GM04503 (cell line): ENCODE results near the gene CCDC69.
"Not testable (repeated sequence)": the region's sequence is repeated elsewhere in the genome, so short reads cannot be mapped to it uniquely, and the experiment has no call there.

Source experiments
- DNase-seq: peaks from one replicate; pipeline ENCODE4 v3.0.0-alpha.2; 2012; ENCODE audit warnings: low read depth

CCDC69 gene

DNA sequence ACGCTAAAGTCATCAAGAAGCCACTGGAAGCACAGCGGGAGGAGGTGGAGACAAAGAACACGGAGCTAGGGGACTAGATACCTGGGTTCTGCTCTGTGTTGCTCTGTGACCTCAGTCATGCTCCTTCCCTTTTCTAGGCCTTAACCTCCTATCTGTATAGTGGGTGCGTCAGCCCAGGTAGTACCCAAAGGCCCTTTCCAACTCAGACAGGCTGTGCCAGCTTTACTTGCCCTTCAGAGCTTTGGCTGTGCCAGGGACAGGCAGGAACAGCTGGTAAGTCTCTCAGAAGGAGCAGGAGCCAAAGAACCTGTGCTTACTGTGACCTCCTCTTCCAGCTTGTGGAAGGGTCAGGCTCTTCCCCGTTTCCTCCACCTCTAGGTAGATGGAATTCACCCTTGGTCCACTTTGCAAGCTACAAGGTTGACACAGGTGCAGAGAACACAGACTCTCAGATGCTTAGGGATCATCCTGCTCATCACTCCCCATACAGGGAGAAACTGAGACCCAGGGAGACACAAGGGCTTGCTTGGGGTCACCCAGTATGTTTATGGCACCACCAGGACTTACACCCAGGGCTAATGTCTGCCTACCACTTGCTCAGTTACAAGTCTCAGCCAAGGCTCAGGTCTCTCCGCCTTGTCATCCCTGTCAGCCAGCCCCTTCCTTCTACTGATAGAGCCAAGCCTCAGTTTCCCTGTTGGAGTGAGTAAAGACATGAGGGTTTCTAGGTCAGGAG lies 1.7 kb downstream of the CCDC69 start:
- no peak for DNase-seq

GRCh38 chr5:151221574-151221973 lies 2.3 kb downstream of the CCDC69 start:
- DNase-seq = no peak

- no peak for DNase-seq
Observed at GRCh38 chr5:151219789-151220188, 4.1 kb downstream of the CCDC69 start.

DNA sequence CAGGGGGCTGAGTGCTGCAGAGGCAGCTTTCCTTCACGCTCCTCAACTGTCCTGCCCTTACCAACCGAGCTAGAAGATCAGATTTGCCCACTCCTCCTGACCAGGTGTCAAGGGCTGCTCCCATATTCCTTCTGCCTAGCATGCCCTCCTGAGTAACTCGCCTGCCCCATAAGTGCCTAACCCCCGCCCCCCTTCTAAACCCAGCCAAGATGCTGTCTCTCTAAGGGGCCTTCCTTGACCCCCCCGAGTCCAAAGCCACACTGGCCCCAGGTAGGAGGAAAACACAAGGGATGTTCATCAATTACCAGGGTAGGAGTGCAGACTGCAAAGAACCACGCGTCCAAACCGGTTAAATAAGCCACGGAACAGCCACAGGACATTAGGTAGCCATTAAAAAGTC lies 4.8 kb downstream of the CCDC69 start:
- DNase-seq = no peak

- DNase-seq = no peak
Observed at GRCh38 chr5:151218177-151218576, 5.7 kb downstream of the CCDC69 start.

DNA sequence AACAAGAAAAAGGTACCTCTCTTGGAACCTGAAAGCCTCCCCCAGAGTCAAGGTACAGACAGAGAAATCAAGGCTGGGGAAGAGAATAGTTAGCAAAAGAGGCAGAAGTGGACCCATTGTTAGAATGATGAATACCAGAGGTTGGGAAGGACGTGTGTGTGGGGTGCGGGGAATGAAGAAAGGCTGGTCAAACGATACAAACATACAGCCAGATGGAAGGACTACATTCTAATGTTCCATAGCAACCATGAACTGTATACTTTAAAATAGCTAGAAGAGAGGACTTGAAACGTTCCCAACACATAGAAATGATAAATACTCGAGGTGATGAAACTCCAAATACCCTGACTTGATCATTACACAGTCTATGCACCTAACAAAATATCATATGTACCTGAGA lies 7.1 kb downstream of the CCDC69 start:
- DNase-seq = no peak

DNA sequence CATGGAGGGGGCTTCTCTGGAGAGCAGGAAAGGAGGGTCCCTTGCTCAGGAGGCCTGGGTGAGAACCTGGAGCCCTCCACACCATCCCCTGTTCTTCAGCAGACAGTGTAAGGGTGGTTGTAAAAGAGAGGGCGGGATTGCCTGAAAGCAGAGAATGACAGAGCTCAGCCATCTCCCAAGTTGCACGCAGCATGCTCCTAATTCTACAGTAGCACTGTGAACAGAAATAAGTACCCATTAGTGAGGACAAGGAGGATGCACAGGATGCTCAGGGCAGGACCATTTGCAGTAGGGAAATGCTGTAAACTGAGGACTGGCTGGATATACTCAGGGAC lies 8.4 kb downstream of the CCDC69 start:
- no peak for DNase-seq

- no peak for DNase-seq
Observed at GRCh38 chr5:151214614-151215545, 9.0 kb downstream of the CCDC69 start.

DNA sequence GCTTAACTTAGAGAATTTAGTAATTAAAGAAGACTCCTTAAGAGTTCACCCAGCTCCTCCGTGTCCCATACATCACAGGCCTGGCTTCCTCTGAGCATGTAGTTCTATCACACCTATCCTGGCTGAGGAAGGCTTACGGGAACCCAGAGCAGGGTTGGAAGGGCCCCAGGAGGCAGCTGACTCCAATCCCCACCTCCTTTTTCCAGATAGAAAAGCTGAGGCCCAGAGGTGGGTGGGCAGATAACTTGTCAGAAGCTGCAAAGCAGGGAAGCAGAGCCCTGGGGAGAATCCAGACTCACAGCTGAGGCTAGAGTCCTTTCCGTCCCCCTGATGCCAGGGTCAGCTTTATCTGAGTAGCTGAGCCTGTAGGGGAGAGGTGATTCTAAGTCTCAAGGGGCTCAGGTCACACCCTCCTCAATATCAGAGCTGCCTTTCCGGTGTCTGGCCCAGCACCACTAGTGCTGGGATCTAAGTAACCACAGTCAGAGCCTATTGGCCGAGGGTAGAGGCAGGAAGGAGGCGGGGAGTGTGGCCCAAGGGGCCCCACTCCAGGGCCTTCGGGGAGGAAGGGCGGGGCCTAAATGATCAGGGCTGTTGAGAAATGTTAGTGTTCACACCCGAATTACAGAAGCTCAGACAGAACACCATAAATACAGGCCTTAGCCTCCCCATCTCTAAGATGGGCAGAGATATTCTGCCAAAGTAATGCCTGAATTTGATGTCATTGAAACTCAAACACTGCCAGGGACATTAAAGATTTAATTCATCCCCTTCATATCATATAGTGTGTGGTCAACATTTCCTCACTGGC lies 9.9 kb downstream of the CCDC69 start:
- DNase-seq = no peak

GRCh38 chr5:151212406-151212798 lies 11.5 kb downstream of the CCDC69 start:
- no peak for DNase-seq

- DNase-seq = no peak
Observed at GRCh38 chr5:151208481-151208914, 15.4 kb downstream of the CCDC69 start.

DNA sequence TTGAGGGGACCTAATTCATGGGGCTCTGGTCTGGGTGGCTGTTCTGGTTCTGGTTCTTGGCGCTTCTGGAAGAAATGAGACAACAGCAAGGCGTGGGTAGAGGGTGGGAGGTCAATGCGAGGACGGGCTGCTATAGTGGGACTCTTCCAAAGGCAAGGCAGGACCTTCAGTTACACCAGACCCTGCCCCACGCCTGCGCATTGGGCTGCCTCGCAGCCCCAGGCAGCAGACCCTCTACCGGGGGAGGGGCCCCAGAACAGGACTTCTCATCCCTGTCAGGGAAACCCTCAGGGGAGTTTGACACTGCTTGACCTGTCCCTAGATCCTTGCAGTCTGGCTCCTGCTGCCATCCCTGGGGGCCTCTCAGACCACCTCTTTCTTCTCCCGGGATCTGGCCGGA lies 18.5 kb downstream of the CCDC69 start:
- no peak for DNase-seq

- no peak for DNase-seq
Observed at GRCh38 chr5:151204051-151204450, 19.8 kb downstream of the CCDC69 start.

DNA sequence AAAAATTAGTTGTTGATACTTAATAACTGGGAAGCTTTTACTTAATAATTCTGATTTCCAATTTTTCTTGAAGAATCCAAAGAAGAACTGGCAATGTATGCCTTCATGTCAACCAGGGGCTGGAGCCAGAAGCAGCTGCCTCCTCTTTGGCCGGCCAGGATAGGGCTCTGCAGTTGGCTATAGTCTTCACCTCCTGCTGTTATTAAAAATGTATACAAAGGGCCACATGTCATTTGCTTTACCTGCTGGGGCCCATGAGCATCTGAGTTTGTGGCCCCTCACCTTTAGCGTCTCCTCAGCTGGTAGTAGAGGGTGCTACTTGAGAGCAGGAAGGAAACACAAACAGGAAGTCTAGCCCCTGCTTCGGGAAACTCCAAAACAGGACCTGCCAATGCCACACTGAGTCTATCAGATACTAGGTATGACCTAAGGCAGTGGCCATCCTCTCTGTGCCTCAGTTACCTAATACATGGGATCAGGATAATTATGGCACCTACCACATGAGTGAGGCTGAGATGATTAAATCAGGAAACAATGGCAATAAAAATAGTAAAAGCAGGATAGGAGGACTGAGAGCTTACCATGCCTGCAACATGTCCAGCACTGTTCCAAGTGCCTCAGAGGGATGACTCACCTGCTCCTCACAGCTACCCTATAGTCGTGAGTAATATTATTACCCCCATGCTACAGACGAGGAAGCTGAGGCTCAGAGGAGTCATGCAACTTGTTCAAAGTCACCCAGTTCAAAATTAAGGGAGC lies 21.3 kb downstream of the CCDC69 start:
- DNase-seq = peak; percentile 37

DNA sequence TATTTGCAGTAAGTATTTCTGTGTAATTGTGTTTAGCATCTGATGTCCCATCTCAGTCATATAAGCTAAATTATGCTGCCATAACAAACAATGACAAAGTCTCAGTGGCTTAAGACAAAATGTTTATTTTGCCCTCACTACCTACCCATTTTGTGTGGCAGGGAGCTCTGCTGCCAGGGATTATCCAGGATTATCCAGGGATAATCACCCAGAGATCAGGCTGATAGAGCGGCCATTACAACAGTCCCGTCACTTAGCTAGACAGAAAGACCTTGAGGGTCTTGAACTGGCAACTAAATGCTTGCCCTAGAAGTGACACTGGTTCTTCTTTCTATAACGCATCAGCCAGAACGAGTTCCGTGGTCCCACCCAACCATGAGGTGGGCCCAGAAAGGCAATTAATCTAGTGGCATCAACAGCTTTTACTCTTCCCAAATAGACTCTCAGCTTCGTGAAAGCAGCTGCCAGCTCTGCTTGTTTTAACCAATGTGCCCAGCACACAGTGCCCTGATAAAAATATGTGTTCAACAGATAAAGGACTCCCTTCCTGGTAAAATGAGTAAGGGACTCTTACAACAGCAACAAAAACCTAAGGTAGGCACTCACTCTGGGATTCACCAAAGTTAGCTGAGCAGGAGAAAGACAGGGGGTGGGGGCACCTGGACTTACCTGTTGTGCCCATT lies 22.8 kb downstream of the CCDC69 start:
- no peak for DNase-seq

- DNase-seq = no peak
Observed at GRCh38 chr5:151199581-151200185, 24.2 kb downstream of the CCDC69 start.

DNA sequence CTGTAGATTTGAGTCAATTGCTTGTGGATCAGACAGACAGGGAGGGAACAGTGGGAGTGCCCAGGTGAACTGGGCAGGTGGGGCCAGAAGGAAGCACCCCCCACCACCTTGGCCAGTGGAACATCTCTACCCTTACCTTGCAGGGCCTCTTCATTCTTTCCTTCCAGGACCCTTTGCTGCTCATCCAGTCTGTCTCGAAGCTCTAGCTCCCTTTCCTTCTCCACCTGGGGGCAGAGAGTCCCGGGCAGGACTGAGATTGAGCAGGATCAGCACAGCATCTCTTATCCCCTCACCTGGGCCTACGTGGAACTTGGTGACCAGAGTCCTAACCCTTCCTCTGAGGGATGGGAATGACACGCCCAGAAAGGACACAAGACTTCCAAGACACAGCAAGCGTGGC lies 25.0 kb downstream of the CCDC69 start:
- DNase-seq = no peak

DNA sequence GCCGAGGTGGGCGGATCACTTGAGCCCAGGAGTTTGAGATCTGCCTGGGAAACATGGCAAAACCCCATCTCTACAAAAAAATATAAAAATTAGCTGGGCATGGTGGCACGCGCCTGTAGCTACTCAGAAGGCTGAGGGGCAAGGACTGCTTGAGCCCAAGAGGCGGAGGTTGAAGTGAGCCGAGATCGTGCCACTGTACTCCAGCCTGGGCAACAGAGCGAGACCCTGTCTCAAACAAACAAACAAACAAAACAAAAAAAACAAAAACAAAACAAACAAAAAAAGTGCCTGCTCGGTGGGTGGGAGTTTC lies 26.6 kb downstream of the CCDC69 start:
- not testable (repeated sequence) for DNase-seq

GRCh38 chr5:151196556-151197290 lies 27.2 kb downstream of the CCDC69 start:
- no peak for DNase-seq

DNA sequence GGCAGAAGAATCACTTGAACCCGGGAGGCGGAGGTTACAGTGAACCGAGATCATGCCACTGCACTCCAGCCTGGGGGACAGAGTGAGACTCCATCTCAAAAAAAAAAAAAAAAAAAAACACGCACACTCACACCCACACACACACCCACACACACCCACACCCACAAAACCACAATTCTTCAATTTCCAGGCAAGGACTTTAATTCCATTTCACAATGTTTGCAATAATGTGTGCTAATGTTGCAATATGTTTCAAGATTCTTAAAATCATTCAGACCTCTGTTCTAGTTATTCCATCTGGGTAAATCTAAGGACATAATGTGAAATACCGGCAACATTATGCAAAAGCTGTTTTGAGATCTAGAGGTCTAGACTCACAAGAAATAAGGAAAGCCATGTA lies 28.3 kb downstream of the CCDC69 start:
- peak; percentile 30 for DNase-seq
